Neuronal stem cell (in vitro differentiated cells): ENCODE results near the gene DTNBP1.
A peak's percentile ranks its signal among the peaks of the same experiment; 100 is the strongest.

Experiments
- DNase-seq: peaks from one replicate; pipeline ENCODE4 v3.0.0-alpha.2; 2013; ENCODE audit warnings: low spot score
- H2AFZ ChIP-seq: one replicate; pipeline ENCODE4 v1.6.1; 2013; ENCODE audit warnings: mild to moderate bottlenecking, low read length, inconsistent platforms
- H2AK5ac ChIP-seq: 2 replicates; pipeline ENCODE4 v1.6.1; 2013; ENCODE audit warnings: low read depth, mild to moderate bottlenecking, inconsistent platforms, low read length, moderate library complexity, mixed read lengths
- H2BK120ac ChIP-seq: 2 replicates; pipeline ENCODE4 v1.6.1; 2013; ENCODE audit warnings: low read depth, mild to moderate bottlenecking, inconsistent platforms, low read length, moderate library complexity, mixed read lengths
- H2BK12ac ChIP-seq: one replicate; pipeline ENCODE4 v1.6.1; 2013; ENCODE audit warnings: low read length, inconsistent platforms
- H2BK15ac ChIP-seq: 2 replicates; pipeline ENCODE4 v1.6.1; 2013; ENCODE audit warnings: mild to moderate bottlenecking, low read length, inconsistent platforms, mixed read lengths
- H2BK5ac ChIP-seq: one replicate; pipeline ENCODE4 v1.6.1; 2013; ENCODE audit warnings: inconsistent platforms, mild to moderate bottlenecking, low read length, moderate library complexity
- H3K14ac ChIP-seq: one replicate; pipeline ENCODE4 v1.6.1; 2013; ENCODE audit warnings: low read length, inconsistent platforms
- H3K18ac ChIP-seq: 2 replicates; pipeline ENCODE4 v1.6.1; 2013; ENCODE audit warnings: low read length, inconsistent platforms
- H3K23ac ChIP-seq: 2 replicates; pipeline ENCODE4 v1.6.1; 2013; ENCODE audit warnings: low read depth, mild to moderate bottlenecking, mixed read lengths, low read length, inconsistent platforms; ENCODE audit not compliant: poor library complexity
- H3K27ac ChIP-seq: replicated peaks from 3 replicates; pipeline ENCODE4 v1.5.1; 2013; ENCODE audit warnings: low read length, inconsistent platforms
- H3K27me3 ChIP-seq, 3 experiments: 2 replicates each; pipeline ENCODE4 v1.6.1; 2013; ENCODE audit warnings: low read length in 3 of 3, mild to moderate bottlenecking in 2 of 3, inconsistent platforms in 1 of 3, low read depth in 1 of 3, mixed read lengths in 1 of 3, moderate library complexity in 1 of 3; ENCODE audit not compliant: control insufficient read depth in 3 of 3, insufficient read depth in 3 of 3
- H3K36me3 ChIP-seq, 2 donors: replicated peaks in 1 of 2; 2 replicates each; pipeline ENCODE4 v1.6.1; 2013; ENCODE audit warnings: low read length in 2 of 2; ENCODE audit not compliant: control insufficient read depth in 2 of 2, insufficient read depth in 2 of 2
- H3K4ac ChIP-seq: 2 replicates; pipeline ENCODE4 v1.6.1; 2013; ENCODE audit warnings: inconsistent platforms, mild to moderate bottlenecking, low read length, moderate library complexity
- H3K4me1 ChIP-seq, 2 donors: 1 replicate in 1 of 2; 2 replicates in 1 of 2; pipeline ENCODE4 v1.6.1; 2013; ENCODE audit warnings: low read length in 2 of 2, low read depth in 1 of 2; ENCODE audit not compliant: control insufficient read depth in 2 of 2, insufficient read depth in 1 of 2
- H3K4me2 ChIP-seq: one replicate; pipeline ENCODE4 v1.6.1; 2013; ENCODE audit warnings: mild to moderate bottlenecking, low read length, inconsistent platforms; ENCODE audit not compliant: insufficient read depth, poor library complexity, severe bottlenecking
- H3K4me3 ChIP-seq, 2 donors: 2 replicates each; pipeline ENCODE4 v1.5.1; 2013; ENCODE audit warnings: low read length in 2 of 2, mild to moderate bottlenecking in 2 of 2, inconsistent platforms in 1 of 2, moderate library complexity in 1 of 2
- H3K79me1 ChIP-seq: one replicate; pipeline ENCODE4 v1.6.1; 2013; ENCODE audit warnings: low read depth, mild to moderate bottlenecking, inconsistent platforms, low read length, moderate library complexity
- H3K9ac ChIP-seq: one replicate; pipeline ENCODE4 v1.6.1; 2013; ENCODE audit warnings: mild to moderate bottlenecking, low read depth, low read length, inconsistent platforms; ENCODE audit not compliant: poor library complexity
- H3K9me3 ChIP-seq, 2 donors: replicated peaks in 1 of 2; 2 replicates each; pipeline versions ENCODE3 to v1.6.1; 2013; ENCODE audit warnings: low read length in 2 of 2, mild to moderate bottlenecking in 2 of 2, inconsistent platforms in 1 of 2, low read depth in 1 of 2, mixed read lengths in 1 of 2, moderate library complexity in 1 of 2; ENCODE audit not compliant: control insufficient read depth in 2 of 2, insufficient read depth in 1 of 2
- H4K8ac ChIP-seq: one replicate; pipeline ENCODE4 v1.6.1; 2013; ENCODE audit warnings: low read depth, mild to moderate bottlenecking, inconsistent platforms, low read length, moderate library complexity
- H4K91ac ChIP-seq: one replicate; pipeline ENCODE4 v1.6.1; 2013; ENCODE audit warnings: low read length, low read depth, mild to moderate bottlenecking, inconsistent platforms; ENCODE audit not compliant: poor library complexity
- WGBS, 2 donors: extraction: QIAGEN DNeasy Blood & Tissue Kit; methylation state at CpG; one replicate each; pipeline ENCODE4 v1.1.7; 2013; ENCODE audit warnings: missing lambda C conversion rate in 2 of 2, mixed read lengths in 1 of 2; ENCODE audit not compliant: insufficient read length in 2 of 2, insufficient replicate concordance in 1 of 2; ENCODE audit errors: extremely low coverage in 2 of 2; 5-methylcytosine and 5-hydroxymethylcytosine counted together

Gene DTNBP1

DNA sequence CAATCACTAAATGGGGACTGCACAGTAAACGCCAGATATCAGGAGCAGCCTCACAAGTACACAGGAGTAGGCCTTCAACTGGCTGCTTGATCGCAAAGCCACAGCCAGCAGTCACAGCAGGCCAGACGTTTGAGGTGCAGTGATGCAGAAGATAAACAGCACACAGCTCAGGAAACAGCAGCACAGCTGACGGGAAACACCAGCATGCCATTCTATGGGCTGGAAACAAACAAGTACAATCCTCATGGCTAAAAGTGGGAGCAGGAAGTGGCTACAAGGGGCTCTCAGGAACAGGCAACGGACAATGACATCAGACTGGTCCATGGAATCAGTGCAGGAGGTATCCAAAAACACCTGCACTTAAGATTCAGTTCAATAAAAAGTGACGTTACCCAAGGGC, 111.0 kb downstream of the DTNBP1 start:
- no peak overlapping the region for H3K23ac ChIP-seq
- H2BK12ac ChIP-seq, result no peak overlapping the region
- no peak overlapping the region for H3K18ac ChIP-seq
- H3K4me3 ChIP-seq, result no peak overlapping the region
- no peak overlapping the region for H2BK5ac ChIP-seq
- no peak overlapping the region for H4K8ac ChIP-seq
- no peak overlapping the region for H3K27ac ChIP-seq
- H4K91ac ChIP-seq, result no peak overlapping the region
- H3K4me2 ChIP-seq, result no peak overlapping the region
- DNase-seq, result peak; percentile 31
- no peaks in the 10 kb centered on the region for H3K36me3 ChIP-seq
- H3K79me1 ChIP-seq, result no peaks in the 10 kb centered on the region
- WGBS, 2 donors, result no CpG with 5 or more reads among the region's 6 CpGs
- no peak overlapping the region for H3K9ac ChIP-seq
- peaks cover 10 to 11% of the 10 kb centered on the region in 2 donors for H3K4me1 ChIP-seq
- no peak overlapping the region for H2BK15ac ChIP-seq
- no peak overlapping the region for H2AFZ ChIP-seq
- H3K14ac ChIP-seq, result no peak overlapping the region
- H3K9me3 ChIP-seq, result no peaks in the 10 kb centered on the region
- no peak overlapping the region for H3K4ac ChIP-seq
- H2AK5ac ChIP-seq, result no peak overlapping the region
- no peaks in the 10 kb centered on the region for H3K27me3 ChIP-seq
- no peak overlapping the region for H2BK120ac ChIP-seq

DNA sequence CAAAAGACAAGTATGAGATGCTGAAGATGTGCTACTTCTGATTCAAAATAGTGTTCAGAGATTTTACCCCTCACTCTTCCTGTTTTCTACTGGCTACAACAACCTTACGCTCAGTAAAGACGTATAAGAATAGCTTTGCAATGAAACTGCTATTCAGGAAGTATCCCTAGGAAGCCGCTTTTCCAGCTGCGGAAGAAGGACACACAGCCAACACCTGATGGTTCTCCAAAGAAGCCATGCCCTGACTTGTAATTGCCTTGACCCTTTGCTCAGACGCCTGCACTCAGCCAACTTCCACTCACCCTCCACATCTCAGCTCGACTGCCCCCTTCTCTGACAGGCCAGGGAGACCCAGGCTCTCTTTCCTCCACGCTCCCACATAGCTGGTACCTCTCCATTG, 111.6 kb downstream of the DTNBP1 start:
- Histone ChIP-seq H3K4me2 (no peak overlapping the region), H3K36me3 (no peaks in the 10 kb centered on the region), H3K9me3 (no peaks in the 10 kb centered on the region), H3K23ac (no peak overlapping the region), H3K18ac (no peak overlapping the region), H4K91ac (no peak overlapping the region), H3K4me3 (no peak overlapping the region), H2BK5ac (no peak overlapping the region), H3K9ac (no peak overlapping the region), H3K4me1 (peaks cover 10 to 11% of the 10 kb centered on the region in 2 donors), H2AK5ac (no peak overlapping the region), H2AFZ (no peak overlapping the region), H2BK15ac (no peak overlapping the region), H3K27ac (no peak overlapping the region), H3K14ac (no peak overlapping the region), H3K4ac (no peak overlapping the region), H4K8ac (no peak overlapping the region), H2BK12ac (no peak overlapping the region), H3K79me1 (no peaks in the 10 kb centered on the region), H2BK120ac (no peak overlapping the region), H3K27me3 (no peaks in the 10 kb centered on the region)
- no peak for DNase-seq
- no CpG with 5 or more reads among the region's 7 CpGs for WGBS, 2 donors

- no peak overlapping the region for H3K14ac ChIP-seq
- H3K18ac ChIP-seq, result no peak overlapping the region
- H3K27ac ChIP-seq, result no peak overlapping the region
- H3K9ac ChIP-seq, result no peak overlapping the region
- H2BK12ac ChIP-seq, result no peak overlapping the region
- no CpG with 5 or more reads among the region's 2 CpGs for WGBS, 2 donors
- no peak overlapping the region for H2AK5ac ChIP-seq
- H3K4ac ChIP-seq, result no peak overlapping the region
- DNase-seq, result no peak
- H4K8ac ChIP-seq, result no peak overlapping the region
- H2AFZ ChIP-seq, result no peak overlapping the region
- no peak overlapping the region for H3K4me2 ChIP-seq
- H4K91ac ChIP-seq, result no peak overlapping the region
- peaks cover 10 to 11% of the 10 kb centered on the region in 2 donors for H3K4me1 ChIP-seq
- H2BK5ac ChIP-seq, result no peak overlapping the region
- no peak overlapping the region for H3K4me3 ChIP-seq
- H3K23ac ChIP-seq, result no peak overlapping the region
- H3K79me1 ChIP-seq, result peaks cover 2% of the 10 kb centered on the region
- H2BK15ac ChIP-seq, result no peak overlapping the region
- H3K36me3 ChIP-seq, result no peaks in the 10 kb centered on the region
- H2BK120ac ChIP-seq, result no peak overlapping the region
- H3K9me3 ChIP-seq, result no peaks in the 10 kb centered on the region
- H3K27me3 ChIP-seq, result no peaks in the 10 kb centered on the region
Observed at GRCh38 chr6:15550546-15551123, 112.2 kb downstream of the DTNBP1 start.

DNA sequence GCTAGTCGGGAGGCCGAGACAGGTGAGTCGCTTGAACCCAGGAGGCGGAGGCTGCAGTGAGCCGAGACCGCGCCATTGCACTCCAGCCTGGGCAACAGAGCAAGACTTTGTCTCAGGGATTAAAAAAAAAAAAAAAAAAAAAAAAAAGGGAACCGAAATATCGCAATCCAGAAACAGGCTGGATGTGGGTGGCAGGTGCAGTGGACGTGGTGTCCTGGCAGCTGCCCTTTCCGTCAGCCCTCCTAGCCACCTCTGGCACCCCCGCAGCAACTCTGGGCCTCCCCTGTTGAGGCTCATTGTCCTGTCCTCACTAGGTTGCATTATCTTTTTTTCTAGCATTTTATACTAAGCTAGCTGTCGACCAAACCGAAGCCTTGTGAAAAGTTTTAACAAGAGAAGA, 113.5 kb downstream of the DTNBP1 start:
- Histone ChIP-seq H2BK5ac (no peak overlapping the region), H2BK15ac (no peak overlapping the region), H3K36me3 (no peaks in the 10 kb centered on the region), H3K14ac (no peak overlapping the region), H2BK120ac (no peak overlapping the region), H3K27ac (no peak overlapping the region), H3K79me1 (peaks cover 2% of the 10 kb centered on the region), H3K9ac (no peak overlapping the region), H3K4ac (no peak overlapping the region), H3K23ac (no peak overlapping the region), H2AK5ac (no peak overlapping the region), H2AFZ (no peak overlapping the region), H3K4me2 (no peak overlapping the region), H3K27me3 (no peaks in the 10 kb centered on the region), H3K4me1 (peaks cover 9 to 11% of the 10 kb centered on the region in 2 donors), H4K8ac (no peak overlapping the region), H3K4me3 (no peak overlapping the region), H4K91ac (no peak overlapping the region), H3K18ac (no peak overlapping the region), H3K9me3 (peaks cover under 1 to 2% of the 10 kb centered on the region in 2 donors), H2BK12ac (no peak overlapping the region)
- WGBS, 2 donors, result no CpG with 5 or more reads among the region's 14 CpGs
- no peak for DNase-seq
